ENCODE results near the gene ZBTB40.

GRCh38 chr1:22465671-22466070 lies 14.0 kb downstream of the ZBTB40 start:
- TF ChIP-seq CTCF (IDR thresholded peaks at IDR 0.05) (no peak), POLR2A (IDR thresholded peaks at IDR 0.05) (no peak)
